GM21367 (cell line): ENCODE results near the gene PPM1H.
"Not testable (repeated sequence)": the region's sequence is repeated elsewhere in the genome, so short reads cannot be mapped to it uniquely, and the experiment has no call there.

Source experiments
- ATAC-seq: cut with Tn5 transposase; IDR thresholded peaks from one replicate; pipeline ENCODE4 v1.9.1; 2021; ENCODE audit not compliant: unreplicated experiment

PPM1H gene

DNA sequence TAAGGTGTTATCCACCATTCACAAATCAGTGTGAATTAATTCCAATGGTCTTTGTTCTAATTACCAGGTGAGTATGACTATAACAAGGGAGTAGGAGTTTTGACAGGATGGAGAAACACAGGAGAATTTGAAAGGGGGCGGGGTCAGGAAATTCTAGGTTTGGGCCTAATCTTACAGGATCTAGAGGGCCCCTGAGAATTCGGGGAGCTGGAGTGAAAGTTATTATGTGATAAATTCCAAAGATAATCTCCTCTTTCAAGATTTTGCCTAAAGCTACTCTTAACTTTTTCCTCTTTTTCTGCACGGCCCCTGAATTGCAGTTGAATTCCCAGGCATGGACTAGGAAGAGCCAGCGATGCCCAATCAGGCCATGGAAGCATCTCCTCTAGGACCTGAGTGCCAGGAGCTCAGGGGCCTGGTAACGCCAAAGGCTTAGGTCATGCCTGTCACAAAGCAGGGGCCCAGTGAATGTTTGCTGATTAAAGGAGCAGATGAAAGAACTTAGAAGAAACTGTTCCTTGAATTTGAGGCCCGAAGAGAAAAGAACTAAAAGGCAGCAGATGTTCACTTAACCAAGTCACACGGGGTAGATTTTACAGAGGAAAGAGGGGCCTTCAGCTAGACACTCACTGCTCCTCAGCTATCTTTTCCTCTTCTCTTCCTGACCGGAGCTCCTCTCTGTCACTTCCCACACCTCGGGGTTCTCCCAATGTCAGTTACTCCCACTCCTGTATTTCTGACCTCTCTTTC lies 195.5 kb downstream of the PPM1H start:
- ATAC-seq: no peak

DNA sequence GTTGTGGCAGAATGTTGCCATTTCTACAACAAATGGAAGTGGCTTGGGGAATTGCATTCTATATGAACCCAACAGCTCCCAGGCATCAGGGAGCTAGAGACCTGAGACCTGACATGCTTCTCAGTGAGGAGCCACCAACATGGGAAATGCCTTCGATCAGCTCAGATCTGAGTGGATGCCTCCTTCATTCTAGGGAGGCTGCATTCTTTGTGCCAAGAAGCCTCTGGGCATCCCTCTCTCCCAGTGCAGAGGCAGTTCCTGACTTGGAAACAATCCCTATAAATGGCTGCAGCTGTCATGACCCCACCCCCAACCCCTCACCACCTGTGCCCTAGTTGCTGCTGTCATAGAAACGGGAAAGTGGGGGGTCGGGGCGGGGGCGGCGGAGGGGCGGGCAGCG lies 196.3 kb downstream of the PPM1H start:
- ATAC-seq: no peak

DNA sequence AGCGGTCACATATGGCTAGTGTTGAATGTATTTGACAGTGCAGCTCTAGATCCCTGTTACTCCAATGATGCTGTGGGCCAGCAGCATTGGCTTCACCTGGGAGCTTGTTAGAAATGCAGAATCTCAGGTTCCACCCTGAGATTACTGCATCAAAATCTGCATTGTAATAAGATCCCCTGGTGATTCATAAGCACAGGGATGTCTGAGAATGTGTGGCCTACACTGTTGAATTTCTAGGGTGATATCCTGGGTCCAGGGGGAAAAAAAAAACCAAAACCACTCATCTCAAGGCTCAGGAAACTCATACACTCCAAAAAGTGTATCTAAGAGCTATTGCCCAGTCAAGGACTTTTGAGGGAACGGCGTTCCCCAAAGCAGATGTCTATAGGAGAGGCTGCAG lies 196.8 kb downstream of the PPM1H start:
- ATAC-seq: no peak

DNA sequence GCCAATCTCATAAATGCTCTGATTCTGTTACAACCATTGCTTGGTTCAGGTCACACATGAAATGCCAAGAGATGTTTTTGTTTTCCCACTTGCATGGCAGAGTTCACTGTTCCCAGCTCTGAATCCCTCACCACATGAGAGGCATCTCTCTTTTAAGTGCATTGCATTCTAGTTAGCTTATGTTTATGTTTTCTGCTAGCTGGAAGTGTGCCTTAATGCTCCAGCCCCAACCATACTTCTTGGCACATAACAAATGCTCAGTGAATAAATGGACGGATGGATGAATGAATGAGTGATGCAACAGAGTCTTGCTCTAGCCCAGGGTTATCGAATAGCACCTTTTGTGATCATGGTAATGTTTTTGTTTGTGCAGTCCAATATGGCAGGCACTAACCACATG lies 197.3 kb downstream of the PPM1H start:
- ATAC-seq: no peak

DNA sequence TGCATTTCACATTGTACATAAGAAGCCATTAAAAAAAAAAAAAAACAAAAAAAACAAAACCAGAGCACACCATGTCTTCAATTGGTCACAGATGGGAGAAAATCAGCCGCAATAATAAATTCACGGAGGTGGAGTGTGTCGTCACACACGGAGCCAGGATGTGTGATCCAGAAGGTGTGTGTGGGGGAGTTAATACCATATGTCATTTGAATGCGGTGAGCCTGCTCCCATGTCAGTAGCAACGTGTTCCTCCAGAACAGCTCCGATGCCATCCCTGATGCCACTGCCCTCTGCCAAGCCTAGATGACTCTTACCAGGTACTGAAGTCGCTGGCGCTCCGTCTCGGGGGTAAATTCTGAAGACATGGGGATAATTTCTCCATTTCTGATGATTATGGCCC lies 197.8 kb downstream of the PPM1H start:
- no peak for ATAC-seq

DNA sequence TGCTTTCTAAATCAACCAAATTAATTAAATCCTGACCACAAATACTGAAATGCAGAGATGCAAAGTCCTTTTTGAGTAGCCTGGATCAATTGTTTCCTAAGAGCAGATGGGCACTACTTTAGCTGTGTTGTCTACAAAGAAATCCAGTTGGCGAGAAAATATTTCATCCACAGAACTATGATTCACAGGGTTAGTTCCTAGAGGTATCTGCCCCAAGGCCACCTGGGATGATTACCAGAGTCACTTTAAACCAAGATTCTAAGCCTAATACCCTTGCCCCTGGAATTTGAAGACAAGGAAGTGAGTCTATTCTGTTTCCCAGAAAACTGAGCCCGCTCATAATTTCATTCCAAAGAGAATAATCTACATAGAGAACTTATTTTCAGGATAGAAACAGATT lies 198.4 kb downstream of the PPM1H start:
- ATAC-seq: no peak

DNA sequence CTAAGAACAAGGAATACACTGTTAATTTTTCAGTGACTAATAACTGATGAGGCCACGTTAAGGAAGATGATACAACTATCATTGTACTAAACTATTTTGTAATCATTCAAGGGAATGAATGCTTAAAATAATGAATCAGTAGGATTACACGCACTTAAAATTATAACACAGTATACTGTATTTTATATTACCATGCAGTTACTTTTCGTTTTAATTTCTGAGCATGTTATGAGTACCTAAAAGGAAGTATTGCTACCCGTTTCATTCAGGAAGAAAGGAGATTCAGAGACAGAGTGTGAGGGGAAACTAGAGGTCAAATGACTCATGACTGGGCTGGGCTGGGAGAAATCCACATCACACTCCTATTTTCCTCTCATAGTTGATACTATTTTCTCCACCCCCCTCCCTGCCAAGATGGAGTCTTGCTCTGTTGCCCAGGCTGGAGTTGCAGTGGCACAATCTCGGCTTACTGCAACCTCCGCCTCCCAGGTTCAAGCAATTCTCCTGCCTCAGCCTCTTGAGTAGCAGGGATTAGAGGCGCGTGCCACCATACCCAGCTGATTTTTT lies 202.0 kb downstream of the PPM1H start:
- ATAC-seq: no peak

DNA sequence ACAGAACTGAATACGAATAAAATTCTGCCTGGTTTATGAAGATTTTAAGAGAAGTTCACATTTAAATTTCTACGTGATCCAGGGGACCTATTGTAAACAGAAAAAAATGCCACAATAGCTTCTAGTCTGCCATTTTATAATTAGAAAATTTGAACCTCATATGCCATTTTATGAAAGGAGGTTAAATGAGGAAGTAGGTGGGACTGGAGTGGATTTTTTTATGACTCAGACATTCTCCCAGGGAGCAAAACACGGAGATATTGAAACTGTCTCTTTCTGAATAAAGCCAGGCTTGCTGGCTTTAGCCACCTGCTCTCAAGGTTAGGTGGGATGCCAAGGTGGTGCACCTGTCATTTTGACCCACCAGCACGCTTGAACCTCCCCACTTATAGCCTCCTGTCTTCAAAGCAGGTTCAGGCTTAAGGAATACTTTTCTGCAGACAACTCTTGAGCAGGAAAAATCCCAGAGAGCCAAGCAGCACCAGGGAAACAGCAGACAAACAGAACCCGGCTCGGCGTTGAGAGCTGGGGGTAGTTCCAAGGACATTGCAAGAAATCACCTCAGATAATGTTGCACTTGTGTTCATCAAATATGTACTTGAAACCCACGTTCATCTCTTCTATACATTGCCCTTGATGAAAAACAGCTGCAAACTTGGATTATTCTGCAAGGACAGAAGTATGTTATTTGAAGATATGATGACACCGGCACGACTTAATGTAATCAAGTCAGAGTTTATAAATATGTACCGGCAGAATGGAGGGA lies 203.7 kb downstream of the PPM1H start:
- no peak for ATAC-seq

DNA sequence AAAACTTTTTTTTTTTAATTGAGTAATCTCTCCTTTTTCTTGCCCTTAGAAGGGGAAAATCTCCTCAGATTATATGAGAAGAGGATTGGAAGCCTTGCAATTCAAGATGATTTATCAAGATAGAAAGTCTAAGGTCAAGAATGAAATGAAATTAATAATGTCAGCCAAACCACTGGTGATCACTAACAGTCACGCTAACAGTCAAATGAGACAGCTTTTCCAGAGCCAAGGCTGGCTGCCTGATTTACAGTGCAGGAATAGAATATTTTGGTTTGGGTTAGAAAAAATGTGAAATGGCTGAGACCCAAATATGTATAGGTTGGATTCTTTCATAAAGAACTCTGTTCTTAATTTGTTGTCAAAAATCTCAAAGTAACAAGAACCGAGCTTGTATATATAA lies 204.3 kb downstream of the PPM1H start:
- no peak for ATAC-seq

DNA sequence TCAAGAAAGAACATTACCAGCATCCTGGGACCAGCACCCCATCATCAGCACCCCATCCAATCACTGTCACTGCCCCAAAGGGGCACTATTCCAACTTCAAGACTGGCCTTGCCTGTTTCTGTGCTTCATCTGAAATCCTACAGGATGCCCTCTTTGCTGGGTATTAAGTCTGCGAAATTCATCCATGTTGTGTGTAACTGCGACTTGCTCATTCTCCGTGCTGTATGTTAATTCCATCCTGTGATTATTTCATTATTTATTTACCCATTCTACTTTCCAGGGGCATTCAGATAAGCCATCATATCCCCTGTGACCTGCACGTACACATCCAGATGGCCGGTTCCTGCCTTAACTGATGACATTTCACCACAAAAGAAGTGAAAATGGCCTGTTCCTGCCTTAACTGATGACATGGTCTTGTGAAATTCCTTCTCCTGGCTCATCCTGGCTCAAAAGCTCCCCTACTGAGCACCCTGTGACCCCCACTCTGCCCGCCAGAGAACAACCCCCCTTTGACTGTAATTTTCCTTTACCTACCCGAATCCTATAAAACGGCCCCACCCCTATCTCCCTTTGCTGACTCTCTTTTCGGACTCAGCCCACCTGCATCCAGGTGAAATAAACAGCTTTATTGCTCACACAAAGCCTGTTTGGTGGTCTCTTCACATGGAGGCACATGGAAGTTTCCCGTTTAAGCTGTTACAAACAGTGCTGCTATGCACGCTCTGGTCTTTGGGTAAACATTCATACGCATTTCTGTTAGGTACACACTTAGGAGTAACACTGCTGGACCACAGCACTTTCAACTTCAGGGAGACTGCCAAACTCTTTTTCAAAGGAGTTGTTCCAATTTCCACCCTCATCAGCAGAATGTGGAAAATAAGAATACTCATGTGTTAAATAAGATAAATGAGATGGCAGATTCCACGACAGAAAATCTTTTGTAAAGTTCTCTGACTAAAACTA lies 205.1 kb downstream of the PPM1H start:
- not testable (repeated sequence) for ATAC-seq

DNA sequence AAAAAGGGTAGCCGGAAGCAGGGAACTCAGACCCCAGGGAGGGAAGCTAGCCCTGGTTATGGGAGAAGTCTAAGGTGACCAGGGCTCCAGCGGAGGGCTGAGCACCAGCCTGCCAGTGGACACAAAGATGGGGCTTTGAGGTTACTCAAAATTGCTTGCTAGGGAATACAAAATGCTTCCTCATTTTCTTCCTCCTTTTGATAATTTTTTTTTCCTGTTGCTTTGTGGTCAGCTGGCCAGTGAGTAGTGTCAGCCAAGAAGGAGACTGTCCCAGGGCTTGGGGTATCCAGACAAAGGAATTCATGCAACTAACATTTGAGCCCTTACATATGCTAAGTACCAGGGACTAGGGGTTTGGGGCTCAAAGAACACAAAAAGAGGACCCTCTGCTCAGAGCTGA lies 206.2 kb downstream of the PPM1H start:
- ATAC-seq: no peak

DNA sequence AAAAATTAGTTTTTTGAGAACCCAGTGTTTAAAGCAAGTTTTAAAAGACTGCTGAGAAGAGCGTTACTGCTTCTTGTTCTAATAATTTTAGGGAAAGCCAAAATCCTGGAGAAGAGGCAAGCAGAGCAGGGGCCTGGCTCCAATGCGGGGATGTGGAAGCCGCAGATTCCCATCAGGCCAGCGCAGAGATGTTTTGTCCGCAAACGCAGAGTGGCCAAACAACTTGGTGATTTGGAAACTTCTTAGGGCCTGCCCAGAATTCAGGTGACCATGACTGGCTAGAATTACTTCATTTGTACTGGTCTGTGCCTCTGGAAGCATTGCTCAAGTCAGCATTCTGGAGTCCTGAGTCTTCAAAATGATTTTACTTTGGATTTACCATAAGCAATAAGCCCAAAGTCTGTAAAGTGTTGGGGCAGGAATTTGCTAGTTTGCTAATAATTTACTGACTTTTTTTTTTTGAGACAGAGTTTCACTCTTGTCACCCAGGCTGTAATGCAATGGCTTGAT lies 208.4 kb downstream of the PPM1H start:
- ATAC-seq: no peak

DNA sequence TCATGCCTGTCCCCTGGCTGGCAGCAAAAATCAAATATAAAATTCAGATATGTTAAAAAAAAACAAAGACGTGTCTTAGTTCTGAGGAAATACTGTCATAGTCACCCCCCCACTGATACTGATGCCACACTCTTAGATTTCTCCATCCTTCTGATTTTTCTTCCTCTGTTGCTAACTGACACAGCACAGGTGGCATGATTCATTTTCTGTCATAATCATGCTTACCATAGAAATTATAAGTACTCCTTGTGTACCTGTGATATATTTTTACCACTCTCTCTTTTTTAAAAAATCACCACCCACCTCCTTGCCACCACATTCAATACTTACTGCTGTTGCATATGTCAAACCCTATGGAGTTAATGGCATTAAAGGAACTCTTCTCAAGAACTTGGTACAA lies 209.2 kb downstream of the PPM1H start:
- ATAC-seq: no peak

DNA sequence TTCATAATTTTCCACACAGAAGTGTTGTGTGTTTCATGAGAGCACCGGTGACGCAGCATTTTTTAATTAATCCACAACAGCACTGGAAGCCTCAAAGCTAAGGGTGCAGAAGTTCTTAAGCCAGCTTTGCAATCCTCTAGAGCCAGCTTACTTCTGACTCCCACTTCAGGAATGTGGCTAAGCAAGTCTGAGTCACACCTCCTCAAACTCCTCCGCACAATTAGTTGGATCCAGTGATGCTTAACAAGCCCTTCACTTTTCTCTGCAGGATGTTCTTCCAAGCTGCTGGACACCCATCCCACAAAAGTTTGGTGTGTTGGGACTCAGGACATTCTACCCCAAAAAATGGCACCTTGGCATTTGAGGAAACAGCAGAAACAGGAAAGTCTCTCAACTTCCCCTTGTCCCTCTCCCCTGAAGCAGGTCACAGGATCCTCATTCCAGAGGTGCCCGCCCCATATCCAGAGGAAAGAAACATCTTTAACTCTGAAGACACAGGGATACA lies 210.0 kb downstream of the PPM1H start:
- no peak for ATAC-seq

DNA sequence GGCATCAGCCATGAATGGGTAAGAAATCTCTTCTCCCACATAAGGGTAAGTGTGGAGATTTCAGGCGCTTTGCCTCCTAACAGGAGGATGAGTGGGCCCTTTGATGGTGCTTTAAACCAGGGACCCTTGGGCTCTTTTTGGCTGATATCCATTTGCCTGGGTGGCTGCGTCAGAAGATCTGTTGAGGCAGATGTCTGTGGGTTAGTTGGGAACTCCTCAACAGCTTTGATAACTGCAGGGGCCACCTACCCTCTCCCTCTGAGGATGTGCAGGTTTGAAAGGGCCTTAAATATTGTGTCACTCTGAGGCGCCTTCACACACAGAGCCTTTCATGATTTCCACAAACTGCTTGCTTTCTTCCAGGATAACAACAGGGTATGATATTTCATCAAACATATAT lies 210.7 kb downstream of the PPM1H start:
- ATAC-seq: no peak

DNA sequence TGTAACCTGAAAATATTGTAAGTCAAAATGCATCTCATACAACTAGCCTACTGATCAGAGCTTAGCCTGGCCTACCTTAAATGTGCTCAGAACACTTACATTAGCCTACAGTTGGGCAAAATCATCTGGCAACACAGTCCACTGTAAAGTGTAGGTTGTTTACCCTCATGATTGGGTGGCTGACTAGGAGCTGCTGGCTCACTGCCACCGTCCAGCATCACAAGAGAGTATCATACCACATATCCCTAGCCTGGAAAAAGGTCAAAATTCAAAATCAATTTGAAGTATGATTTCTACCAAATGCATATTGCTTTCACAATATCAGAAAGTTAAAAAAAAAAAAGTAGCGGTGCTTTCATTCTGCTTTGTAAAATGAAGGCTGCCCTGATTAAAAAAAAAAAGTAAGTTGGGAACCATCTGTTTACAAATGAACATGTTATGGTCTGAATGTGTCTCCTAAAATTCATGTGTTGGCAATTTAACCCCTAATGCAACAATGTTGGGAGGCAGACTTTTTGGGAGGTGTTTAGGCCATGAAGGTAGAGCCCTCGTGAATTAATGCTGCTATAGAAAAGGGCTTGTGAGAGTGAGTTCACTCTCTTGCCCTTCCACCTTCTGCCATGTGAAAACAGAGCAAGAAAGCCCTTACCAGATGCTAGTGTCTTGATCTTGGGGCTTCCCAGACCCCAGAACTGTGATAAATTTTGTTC lies 211.8 kb downstream of the PPM1H start:
- no peak for ATAC-seq

DNA sequence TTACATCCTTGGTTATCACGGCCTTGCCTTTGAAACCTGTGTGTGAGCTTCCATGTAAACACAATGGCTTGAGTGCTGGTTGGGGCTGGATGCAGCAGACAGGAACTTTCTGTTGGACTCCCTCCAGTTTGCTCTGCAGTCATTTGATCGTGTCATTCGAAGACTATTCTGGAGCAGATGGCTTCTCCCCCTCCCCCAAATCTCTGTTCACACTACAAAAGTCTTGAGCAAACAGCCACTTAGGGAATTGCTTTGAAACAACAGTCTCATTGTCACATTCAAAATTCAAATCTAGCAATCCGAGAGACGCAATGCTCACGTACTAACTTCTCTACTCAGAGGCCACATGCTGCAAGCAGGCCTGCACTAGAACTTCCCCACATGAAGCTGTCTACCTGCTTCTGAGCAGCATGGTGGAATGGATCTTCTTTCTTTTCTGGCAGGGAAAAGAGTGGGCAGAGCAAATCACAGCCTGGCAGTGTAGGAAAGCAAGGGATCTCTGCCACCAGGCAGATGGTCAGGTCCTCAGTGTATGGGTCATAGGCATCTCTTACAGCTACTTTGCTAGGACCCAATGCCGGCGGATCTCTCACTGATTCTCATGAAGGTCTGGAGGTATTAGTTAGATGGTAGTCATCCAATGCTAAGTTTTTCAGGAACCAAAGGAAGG lies 214.2 kb downstream of the PPM1H start:
- ATAC-seq: no peak

DNA sequence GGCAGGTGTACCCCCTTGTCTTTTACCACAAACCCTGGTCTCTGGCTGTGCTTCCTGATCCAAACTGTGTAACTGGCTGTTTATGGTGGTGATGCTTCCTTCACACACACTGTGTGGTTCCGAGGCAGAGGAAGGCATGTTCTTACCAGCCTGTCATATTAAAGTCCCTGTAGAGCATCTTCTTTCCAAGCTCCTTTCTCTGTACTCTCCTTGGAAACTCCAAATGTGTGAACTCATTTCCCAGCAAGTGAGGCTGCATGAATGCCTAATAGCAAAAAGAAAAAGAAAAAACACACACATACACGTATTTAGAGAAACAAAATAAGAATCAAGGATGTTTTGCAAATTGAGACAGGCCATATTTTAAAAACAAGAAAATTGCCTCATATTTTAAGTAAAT lies 214.9 kb downstream of the PPM1H start:
- no peak for ATAC-seq

DNA sequence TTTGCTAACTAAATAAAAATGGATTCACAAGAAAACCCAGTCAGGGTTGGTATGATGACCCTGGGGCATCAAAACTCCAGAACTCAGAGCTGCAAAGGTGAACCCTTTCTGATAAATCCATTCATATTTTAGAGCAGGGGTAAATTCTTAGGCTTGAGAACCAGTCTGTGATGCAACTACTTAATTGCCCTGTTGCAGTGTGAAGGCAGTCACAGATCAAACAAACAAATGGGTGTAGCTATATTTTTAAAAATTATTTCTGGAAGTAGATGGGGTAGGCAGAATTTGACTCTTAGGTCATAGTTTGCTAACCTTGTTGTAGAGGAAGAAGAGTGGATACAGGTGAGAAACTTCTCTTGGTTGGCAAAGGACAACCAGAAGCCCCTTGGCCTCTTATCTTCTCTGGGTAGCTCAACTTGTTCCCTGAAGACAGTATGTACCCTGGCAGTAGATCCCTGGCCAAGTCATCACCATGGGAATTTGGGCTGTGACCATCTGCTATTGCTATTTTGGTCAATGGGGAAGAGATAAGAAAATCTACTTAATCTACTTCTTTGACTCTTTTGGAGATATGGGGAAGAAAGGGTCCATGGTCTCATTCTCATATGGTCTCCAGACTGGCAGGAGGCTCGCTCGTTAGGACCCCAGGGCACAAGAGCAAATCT lies 216.1 kb downstream of the PPM1H start:
- ATAC-seq: no peak
